T-helper 2 cell treated with Interferon-gamma antibody and Interleukin-4, amounts not matched to agents 5 μg/mL and 100 μg/mL, for 36 hours (primary cell): Measurements from ENCODE around the gene RAPH1.

ENCODE experiments used
- DNase-seq: peaks from one replicate; pipeline ENCODE4 v3.0.0; 2021; ENCODE audit warnings: low spot score
- H3K27ac Mint-ChIP-seq: one replicate; pipeline ENCODE4 v1.8.0; 2021; ENCODE audit warnings: mild to moderate bottlenecking, mixed read lengths
- H3K27me3 Mint-ChIP-seq: one replicate; pipeline ENCODE4 v1.8.0; 2021; ENCODE audit warnings: low read depth, mixed read lengths
- H3K36me3 Mint-ChIP-seq: one replicate; pipeline ENCODE4 v1.8.0; 2021; ENCODE audit warnings: low read depth, mixed read lengths
- H3K4me1 Mint-ChIP-seq: one replicate; pipeline ENCODE4 v1.8.0; 2021; ENCODE audit warnings: low read depth, mixed read lengths
- H3K4me3 Mint-ChIP-seq: one replicate; pipeline ENCODE4 v1.8.0; 2022; ENCODE audit warnings: mild to moderate bottlenecking, moderate library complexity, mixed read lengths
- H3K9me3 Mint-ChIP-seq: one replicate; pipeline ENCODE4 v1.8.0; 2021; ENCODE audit warnings: mixed read lengths

The RAPH1 gene

GRCh38 chr2:203492965-203493364 lies 42.1 kb downstream of the RAPH1 start:
- H3K9me3 Mint-ChIP-seq = no peaks in the 10 kb centered on the region
- no peak for DNase-seq
- peaks cover 9% of the 10 kb centered on the region for H3K4me1 Mint-ChIP-seq
- no peak overlapping the region for H3K27ac Mint-ChIP-seq
- no peaks in the 10 kb centered on the region for H3K27me3 Mint-ChIP-seq
- H3K4me3 Mint-ChIP-seq = no peak overlapping the region
- no peaks in the 10 kb centered on the region for H3K36me3 Mint-ChIP-seq

DNA sequence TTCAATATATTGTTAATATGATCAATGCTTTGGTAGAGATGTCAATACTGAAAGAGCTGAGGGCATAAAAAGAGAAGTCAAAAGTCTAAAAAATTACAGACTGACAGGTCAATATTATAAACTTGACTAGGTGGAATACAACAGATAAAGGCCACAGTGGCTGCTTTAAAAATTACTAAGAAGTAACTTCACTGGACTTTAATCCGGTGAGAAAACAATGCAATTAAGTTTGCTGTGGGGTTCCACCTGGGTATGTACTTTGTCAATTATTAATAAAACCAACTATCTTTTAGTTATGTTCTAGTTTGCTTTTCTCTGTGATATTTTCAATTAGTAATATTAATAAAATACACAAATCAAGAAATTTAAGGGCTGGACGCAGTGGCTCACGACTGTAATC lies 44.7 kb downstream of the RAPH1 start:
- H3K36me3 Mint-ChIP-seq = no peaks in the 10 kb centered on the region
- no peaks in the 10 kb centered on the region for H3K9me3 Mint-ChIP-seq
- peaks cover 13% of the 10 kb centered on the region for H3K4me1 Mint-ChIP-seq
- H3K27me3 Mint-ChIP-seq = no peaks in the 10 kb centered on the region
- no peak overlapping the region for H3K4me3 Mint-ChIP-seq
- H3K27ac Mint-ChIP-seq = no peak overlapping the region
- no peak for DNase-seq

DNA sequence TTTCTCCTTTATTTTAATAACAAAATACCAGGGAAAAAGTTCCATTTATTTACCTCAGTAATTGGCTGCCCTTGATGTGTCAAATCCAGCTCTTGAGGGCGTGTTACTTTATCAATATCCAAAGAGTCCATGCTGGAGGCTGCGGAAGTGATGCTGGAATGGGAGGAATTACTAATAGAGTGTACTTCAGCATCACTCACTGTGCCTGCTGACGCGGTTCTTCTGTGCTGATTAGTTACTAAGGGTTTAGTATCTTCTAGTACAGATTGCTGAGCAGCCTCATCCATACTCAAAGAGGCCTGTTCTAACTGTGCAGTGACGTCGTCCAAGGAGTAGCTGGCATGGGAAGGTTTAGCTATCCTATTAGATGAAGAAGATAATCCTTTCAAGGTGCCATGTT lies 45.6 kb downstream of the RAPH1 start:
- Mint-ChIP-seq H3K27ac (no peak overlapping the region), H3K27me3 (no peaks in the 10 kb centered on the region), H3K4me1 (peaks cover 16% of the 10 kb centered on the region), H3K4me3 (no peak overlapping the region), H3K9me3 (no peaks in the 10 kb centered on the region), H3K36me3 (no peaks in the 10 kb centered on the region)
- no peak for DNase-seq

GRCh38 chr2:203484266-203485112 lies 50.6 kb downstream of the RAPH1 start:
- H3K27ac Mint-ChIP-seq = no peak overlapping the region

DNA sequence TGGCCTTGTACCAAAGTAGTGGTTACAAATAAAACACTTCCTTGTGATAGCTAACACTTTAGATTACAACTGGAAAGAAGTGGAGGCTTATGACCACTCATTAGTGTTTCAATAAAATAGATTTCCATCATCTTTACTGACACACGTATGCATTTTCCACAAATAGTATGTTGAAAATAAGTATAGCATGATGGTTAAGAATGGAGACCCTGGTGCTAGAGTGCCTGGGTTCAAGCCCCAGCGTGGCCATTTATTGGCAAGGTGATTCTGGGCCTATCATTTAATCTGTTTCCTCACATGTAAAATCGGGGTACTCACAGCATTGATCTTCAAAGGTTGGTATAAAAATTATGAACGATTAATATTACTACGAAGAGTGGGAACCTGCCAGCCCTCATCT lies 54.5 kb downstream of the RAPH1 start:
- Mint-ChIP-seq H3K27me3 (no peaks in the 10 kb centered on the region), H3K9me3 (no peaks in the 10 kb centered on the region), H3K27ac (no peak overlapping the region), H3K36me3 (no peaks in the 10 kb centered on the region), H3K4me3 (no peak overlapping the region), H3K4me1 (peaks cover 7% of the 10 kb centered on the region)
- no peak for DNase-seq

More at GRCh38 chr2:203484266-203485112, 50.6 kb downstream of the RAPH1 start:
- DNase-seq = peak; percentile 44
- Mint-ChIP-seq H3K9me3 (no peaks in the 10 kb centered on the region), H3K4me3 (no peak overlapping the region), H3K27me3 (no peaks in the 10 kb centered on the region), H3K36me3 (no peaks in the 10 kb centered on the region), H3K4me1 (peaks cover 13% of the 10 kb centered on the region)

GRCh38 chr2:203476881-203477280 lies 58.2 kb downstream of the RAPH1 start:
- Mint-ChIP-seq H3K4me3 (no peak overlapping the region), H3K27me3 (no peaks in the 10 kb centered on the region), H3K27ac (no peak overlapping the region), H3K9me3 (no peaks in the 10 kb centered on the region), H3K4me1 (no peaks in the 10 kb centered on the region), H3K36me3 (no peaks in the 10 kb centered on the region)
- DNase-seq = no peak

DNA sequence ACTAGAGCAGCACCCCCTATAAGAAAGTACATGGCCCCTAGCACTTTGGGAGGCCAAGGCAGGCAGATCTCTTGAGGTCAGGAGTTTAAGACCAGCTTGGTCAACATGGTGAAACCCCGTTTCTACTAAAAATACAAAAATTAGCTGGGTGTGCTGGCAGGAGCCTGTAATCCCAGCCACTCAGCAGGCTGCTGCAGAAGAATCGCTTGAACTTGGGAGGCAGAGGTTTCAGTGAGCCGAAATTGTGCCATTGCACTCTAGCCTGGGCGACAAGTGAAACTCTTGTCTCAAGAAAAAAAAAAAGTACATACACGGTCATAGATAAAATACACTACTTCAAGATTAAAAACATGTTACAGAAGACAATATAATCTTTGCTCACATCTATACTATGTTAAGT lies 63.8 kb downstream of the RAPH1 start:
- H3K27ac Mint-ChIP-seq = no peak overlapping the region
- no peak overlapping the region for H3K4me3 Mint-ChIP-seq
- DNase-seq = no peak
- no peaks in the 10 kb centered on the region for H3K36me3 Mint-ChIP-seq
- no peaks in the 10 kb centered on the region for H3K4me1 Mint-ChIP-seq
- H3K9me3 Mint-ChIP-seq = no peaks in the 10 kb centered on the region
- H3K27me3 Mint-ChIP-seq = peaks cover 6% of the 10 kb centered on the region

- H3K4me3 Mint-ChIP-seq = no peak overlapping the region
- peaks cover 7% of the 10 kb centered on the region for H3K27me3 Mint-ChIP-seq
- no peak for DNase-seq
- H3K27ac Mint-ChIP-seq = no peak overlapping the region
- H3K36me3 Mint-ChIP-seq = no peaks in the 10 kb centered on the region
- H3K9me3 Mint-ChIP-seq = no peaks in the 10 kb centered on the region
- no peaks in the 10 kb centered on the region for H3K4me1 Mint-ChIP-seq
These were observed 64.7 kb downstream of the RAPH1 start for GRCh38 chr2:203470371-203470770.

DNA sequence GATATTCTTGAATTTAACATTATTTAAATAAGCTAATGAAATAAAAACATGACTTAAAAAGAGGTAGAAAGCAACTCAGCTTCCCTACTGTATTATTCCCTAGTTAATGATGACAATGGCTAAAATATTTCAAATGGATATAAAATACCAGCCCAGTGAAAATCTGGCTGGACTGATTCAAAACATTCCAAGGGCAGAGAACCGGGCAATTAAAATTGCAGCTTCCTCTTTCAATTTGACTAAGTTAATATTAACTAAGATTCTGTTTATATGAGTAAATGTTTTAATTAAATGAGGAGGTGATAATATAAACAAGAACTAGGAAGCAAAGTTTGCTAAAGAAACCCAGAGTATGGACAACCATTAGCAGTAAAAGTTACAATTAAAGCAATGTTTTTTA lies 65.6 kb downstream of the RAPH1 start:
- no peak for DNase-seq
- Mint-ChIP-seq H3K27me3 (peaks cover 10% of the 10 kb centered on the region), H3K4me1 (no peaks in the 10 kb centered on the region), H3K4me3 (no peak overlapping the region), H3K9me3 (no peaks in the 10 kb centered on the region), H3K27ac (no peak overlapping the region), H3K36me3 (no peaks in the 10 kb centered on the region)

GRCh38 chr2:203463266-203463678 lies 71.8 kb downstream of the RAPH1 start:
- H3K27me3 Mint-ChIP-seq = peaks cover 4% of the 10 kb centered on the region
- no peak for DNase-seq
- H3K36me3 Mint-ChIP-seq = no peaks in the 10 kb centered on the region
- H3K27ac Mint-ChIP-seq = no peak overlapping the region
- H3K9me3 Mint-ChIP-seq = no peaks in the 10 kb centered on the region
- H3K4me1 Mint-ChIP-seq = no peaks in the 10 kb centered on the region
- no peak overlapping the region for H3K4me3 Mint-ChIP-seq

- DNase-seq = no peak
- Mint-ChIP-seq H3K27me3 (peaks cover 4% of the 10 kb centered on the region), H3K4me1 (no peaks in the 10 kb centered on the region), H3K9me3 (no peaks in the 10 kb centered on the region), H3K36me3 (no peaks in the 10 kb centered on the region), H3K4me3 (no peak overlapping the region), H3K27ac (no peak overlapping the region)
These were observed 72.8 kb downstream of the RAPH1 start for GRCh38 chr2:203462308-203462707.

GRCh38 chr2:203461746-203462145 lies 73.4 kb downstream of the RAPH1 start:
- H3K27ac Mint-ChIP-seq = no peak overlapping the region
- H3K9me3 Mint-ChIP-seq = no peaks in the 10 kb centered on the region
- no peak overlapping the region for H3K4me3 Mint-ChIP-seq
- H3K4me1 Mint-ChIP-seq = no peaks in the 10 kb centered on the region
- no peaks in the 10 kb centered on the region for H3K36me3 Mint-ChIP-seq
- H3K27me3 Mint-ChIP-seq = peaks cover 4% of the 10 kb centered on the region
- no peak for DNase-seq

DNA sequence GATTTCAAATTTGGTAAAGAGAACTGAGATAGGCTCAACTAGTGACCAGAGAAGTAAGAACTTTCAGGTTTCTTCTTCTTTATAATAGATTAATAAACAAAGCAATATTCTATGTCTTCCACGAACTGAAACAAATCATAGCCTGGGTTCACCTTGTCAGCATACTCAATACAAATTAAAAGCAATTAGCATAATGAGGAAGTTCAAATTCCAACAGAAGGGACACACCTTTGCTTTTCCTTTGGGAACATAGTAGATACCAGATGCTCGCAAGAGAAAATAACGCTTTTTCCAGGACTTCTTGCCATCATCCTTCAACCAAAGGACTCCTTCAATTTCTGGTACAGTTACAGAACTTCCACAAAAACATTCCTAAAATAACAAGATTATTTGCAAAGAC lies 79.9 kb downstream of the RAPH1 start:
- no peaks in the 10 kb centered on the region for H3K27me3 Mint-ChIP-seq
- no peak overlapping the region for H3K4me3 Mint-ChIP-seq
- H3K9me3 Mint-ChIP-seq = no peaks in the 10 kb centered on the region
- H3K27ac Mint-ChIP-seq = no peak overlapping the region
- H3K36me3 Mint-ChIP-seq = no peaks in the 10 kb centered on the region
- no peak for DNase-seq
- H3K4me1 Mint-ChIP-seq = peaks cover 4% of the 10 kb centered on the region

- no peaks in the 10 kb centered on the region for H3K27me3 Mint-ChIP-seq
- H3K4me3 Mint-ChIP-seq = no peak overlapping the region
These were observed 81.1 kb downstream of the RAPH1 start for GRCh38 chr2:203453858-203454451.

More at GRCh38 chr2:203453858-203454451, 81.1 kb downstream of the RAPH1 start:
- Mint-ChIP-seq H3K36me3 (no peaks in the 10 kb centered on the region), H3K9me3 (no peaks in the 10 kb centered on the region), H3K4me1 (peaks cover 4% of the 10 kb centered on the region), H3K27ac (no peak overlapping the region)
- DNase-seq = no peak
